Endothelial cell of umbilical vein (primary cell): Measurements from ENCODE around the gene PDZD4. TPM values are rescaled to one million over a fixed set of nuclear protein-coding genes. Genes with fewer than 3 reads are reported as not detected.

Experiments
- BruUV-seq: library from RNA; stranded (reverse); fragments of 400-500 nt; replicated peaks from 2 replicates; lab custom pipeline; 2021; lab: Mats Ljungman, UMichigan
- CTCF ChIA-PET: fragments of 300-600, 350-600 bp; sonication (Branson Sonifier 250); formaldehyde crosslinking; loops from one replicate; lab custom pipeline; 2021; ENCODE audit warnings: antibody characterized with exemption, inconsistent platforms; lab: Charles Lee
- POLR2A ChIA-PET: fragments of 300-600, 350-600 bp; sonication (Branson Sonifier 250); formaldehyde crosslinking; loops from one replicate; lab custom pipeline; 2021; ENCODE audit warnings: antibody characterized with exemption, inconsistent platforms; lab: Charles Lee
- DNase-seq: peaks from one replicate; pipeline ENCODE4 v3.0.0-alpha.2; 2011; ENCODE audit warnings: low read depth, low spot score
- FAIRE-seq: peaks from 2 replicates; lab custom pipeline; 2011; peaks lifted over from hg19 to GRCh38; lab: Jason Lieb, UNC
- H2AFZ ChIP-seq: 2 replicates; pipeline ENCODE4 v1.6.0; 2012; ENCODE audit warnings: low read depth, low read length, control low read depth, inconsistent platforms
- H3K27ac ChIP-seq: 2 replicates; pipeline ENCODE4 v1.5.1; 2011; ENCODE audit warnings: low read depth, mild to moderate bottlenecking, control low read depth, low read length, moderate library complexity; ENCODE audit not compliant: insufficient read depth
- H3K27me3 ChIP-seq, 2 experiments: 2 replicates each; pipeline versions ENCODE4 v1.6.0 to v1.6.1; 2011; ENCODE audit warnings: low read length in 2 of 2, mixed read lengths in 1 of 2; ENCODE audit not compliant: control insufficient read depth in 2 of 2, insufficient read depth in 2 of 2
- H3K36me3 ChIP-seq, 2 experiments: 2 replicates in 1 of 2; 3 replicates in 1 of 2; pipeline ENCODE4 v1.5.1; 2011; ENCODE audit warnings: low read length in 2 of 2, mild to moderate bottlenecking in 1 of 2, moderate library complexity in 1 of 2; ENCODE audit not compliant: control insufficient read depth in 2 of 2, insufficient read depth in 2 of 2; ENCODE audit errors: extremely low read depth in 1 of 2
- H3K4me1 ChIP-seq: 3 replicates; pipeline ENCODE4 v1.5.1; 2011; ENCODE audit warnings: mild to moderate bottlenecking, low read length; ENCODE audit not compliant: control insufficient read depth, insufficient read depth; ENCODE audit errors: extremely low read depth
- H3K4me2 ChIP-seq: 2 replicates; pipeline ENCODE4 v1.6.1; 2011; ENCODE audit warnings: low read length, control low read depth, mixed read lengths; ENCODE audit not compliant: insufficient read depth
- H3K4me3 ChIP-seq, 3 experiments: fragments of 200-600 bp in 1 of 3; sonication (generic), shearing (Covaris generic) in 1 of 3; replicated peaks in 1 of 3; 2 replicates each; pipeline ENCODE4 v1.5.1; 2011 to 2016; ENCODE audit warnings: control low read depth in 3 of 3, low read length in 3 of 3, mild to moderate bottlenecking in 2 of 3, inconsistent platforms in 1 of 3, low read depth in 1 of 3, moderate library complexity in 1 of 3; ENCODE audit not compliant: insufficient read depth in 1 of 3
- H3K79me2 ChIP-seq: 2 replicates; pipeline ENCODE4 v1.6.0; 2012; ENCODE audit warnings: low read length, inconsistent platforms; ENCODE audit not compliant: control insufficient read depth, insufficient read depth
- H3K9ac ChIP-seq: replicated peaks from 2 replicates; pipeline ENCODE3; 2011; ENCODE audit warnings: low read length, control low read depth; ENCODE audit not compliant: insufficient read depth; ENCODE audit errors: extremely low read depth
- H3K9me1 ChIP-seq: replicated peaks from 3 replicates; pipeline ENCODE4 v1.6.0; 2011; ENCODE audit warnings: mild to moderate bottlenecking, low read length; ENCODE audit not compliant: control insufficient read depth, insufficient read depth; ENCODE audit errors: extremely low read depth
- H3K9me3 ChIP-seq: replicated peaks from 2 replicates; pipeline ENCODE4 v1.5.1; 2012; ENCODE audit warnings: low read length, inconsistent platforms; ENCODE audit not compliant: control insufficient read depth, insufficient read depth
- H4K20me1 ChIP-seq: replicated peaks from 2 replicates; pipeline ENCODE3; 2011; ENCODE audit warnings: mild to moderate bottlenecking, low read length; ENCODE audit not compliant: control insufficient read depth, insufficient read depth; ENCODE audit errors: extremely low read depth
- EZH2 ChIP-seq: IDR thresholded peaks from 2 replicates; pipeline ENCODE4 v1.6.1; 2012; ENCODE audit warnings: borderline replicate concordance, low read depth, mild to moderate bottlenecking, moderate library complexity, low read length, inconsistent platforms; ENCODE audit not compliant: severe bottlenecking
- FOS ChIP-seq: IDR thresholded peaks from 2 replicates; pipeline ENCODE4 v1.6.1; 2011; ENCODE audit warnings: mild to moderate bottlenecking, low read length, moderate library complexity, borderline replicate concordance; ENCODE audit not compliant: insufficient read depth
- GATA2 ChIP-seq: IDR thresholded peaks from 2 replicates; pipeline ENCODE4 v1.7.0; 2011; ENCODE audit warnings: low read depth, mild to moderate bottlenecking, moderate library complexity, mixed read lengths, low read length; ENCODE audit not compliant: insufficient read length, insufficient read depth
- MAX ChIP-seq: IDR thresholded peaks from 2 replicates; pipeline ENCODE4 v1.6.1; 2011; ENCODE audit not compliant: insufficient read depth, insufficient read length
- dilution Hi-C: fragments of 300-500 bp; cut with MboI; formaldehyde crosslinking; loops from one replicate; pipeline ENCODE4 v1.15.0; 2019; ENCODE audit warnings: low sequenced_read_pairs; ENCODE audit not compliant: extremely low pct_ligation_motif_present
- intact Hi-C: fragments of 100-400 bp; cut with micrococcal nuclease; formaldehyde crosslinking; loops from one replicate; pipeline ENCODE4 v1.10.0; 2022
- polyA plus RNA-seq, 4 experiments: library from polyadenylated mRNA; depleted of rRNA in 3 of 4; stranded (reverse) in 3 of 4; unstranded in 1 of 4; fragments of >200 nt; gene quantifications; 2 replicates each; pipeline versions ENCODE4 v1.2.1 to v1.2.3, GENCODE V29; 2011 to 2012; ENCODE audit warnings: missing spikeins in 1 of 4
- total RNA-seq: library from RNA; stranded (reverse); gene quantifications from 2 replicates; pipeline ENCODE4 v1.2.3, GENCODE V29; 2021

PDZD4 gene
- total and polyA plus RNA-seq, 2 donors (not counting 3 experiments of a cell fraction or from before 2014, with no cell fraction given), result 0.07 to 0.09 TPM

- H3K27me3 ChIP-seq, result peaks cover 0 to 5% of the 10 kb centered on the region in 2 experiments
- no peak overlapping the region for H3K27ac ChIP-seq
- intact Hi-C loops, result no loop called here
- H3K4me1 ChIP-seq, result no peaks in the 10 kb centered on the region
- no TSS peak for BruUV-seq
- H3K9me1 ChIP-seq, result no peaks in the 10 kb centered on the region
- TF ChIP-seq FOS, result no peak
- no peak for TF ChIP-seq GATA2
- ChIA-PET POLR2A (no interaction called here), CTCF (no interaction called here)
- no peak overlapping the region for H3K4me2 ChIP-seq
- H3K9ac ChIP-seq, result no peak overlapping the region
- dilution Hi-C loops, result no loop called here
- no peaks in the 10 kb centered on the region for H3K9me3 ChIP-seq
- H2AFZ ChIP-seq, result no peak overlapping the region
- DNase-seq (no peak), FAIRE-seq (no peak)
- H3K79me2 ChIP-seq, result no peaks in the 10 kb centered on the region
- H3K4me3 ChIP-seq, result no peak overlapping the region
- H3K36me3 ChIP-seq, result no peaks in the 10 kb centered on the region
- no peaks in the 10 kb centered on the region for H4K20me1 ChIP-seq
Measured at GRCh38 chrX:153853902-153854267, 23.5 kb upstream of the PDZD4 start.

GRCh38 chrX:153853180-153853901 is 23.0 kb upstream of the PDZD4 start:
- no peaks in the 10 kb centered on the region for H3K9me1 ChIP-seq
- H3K27me3 ChIP-seq, result peaks cover 0 to 5% of the 10 kb centered on the region in 2 experiments
- no peak overlapping the region for H3K27ac ChIP-seq
- H2AFZ ChIP-seq, result no peak overlapping the region
- H3K4me1 ChIP-seq, result no peaks in the 10 kb centered on the region
- H3K79me2 ChIP-seq, result no peaks in the 10 kb centered on the region
- ChIA-PET POLR2A (no interaction called here), CTCF (no interaction called here)
- FAIRE-seq, result no peak
- no peak for DNase-seq
- no peaks in the 10 kb centered on the region for H3K9me3 ChIP-seq
- intact Hi-C loops (no loop called here), dilution Hi-C loops (no loop called here)
- no peaks in the 10 kb centered on the region for H4K20me1 ChIP-seq
- no peak overlapping the region for H3K4me2 ChIP-seq
- TF ChIP-seq MAX, result no peak
- TF ChIP-seq EZH2, result no peak
- no peak for TF ChIP-seq GATA2
- H3K9ac ChIP-seq, result no peak overlapping the region
- no peak overlapping the region for H3K4me3 ChIP-seq
- H3K36me3 ChIP-seq, result no peaks in the 10 kb centered on the region
- no TSS peak for BruUV-seq
